Activated CD4-positive, alpha-beta memory T cell treated with anti-CD3 and anti-CD28 coated beads for 36 hours (primary cell): ENCODE results near the gene TARM1. TPM values are rescaled to one million over a fixed set of nuclear protein-coding genes. Genes with fewer than 3 reads are reported as not detected.
"Not testable (repeated sequence)": the region's sequence is repeated elsewhere in the genome, so short reads cannot be mapped to it uniquely, and the experiment has no call there.

Experiments
- CTCF ChIA-PET: fragments of 350-600 bp; sonication (Branson Sonifier 250); formaldehyde crosslinking; loops from one replicate; lab custom pipeline; 2021; ENCODE audit warnings: antibody characterized with exemption, inconsistent platforms; lab: Charles Lee
- POLR2A ChIA-PET: fragments of 350-600 bp; sonication (Branson Sonifier 250); formaldehyde crosslinking; loops from one replicate; lab custom pipeline; 2021; ENCODE audit warnings: antibody characterized with exemption; lab: Charles Lee
- DNase-seq: peaks from one replicate; pipeline ENCODE4 v3.0.0-alpha.2; 2020
- H3K27ac Mint-ChIP-seq: one replicate; pipeline ENCODE4 v1.8.0; 2021; ENCODE audit warnings: mixed read lengths
- H3K27me3 Mint-ChIP-seq: one replicate; pipeline ENCODE4 v1.8.0; 2021; ENCODE audit warnings: mixed read lengths
- H3K36me3 Mint-ChIP-seq: one replicate; pipeline ENCODE4 v1.8.0; 2021; ENCODE audit warnings: mixed read lengths
- H3K4me1 Mint-ChIP-seq: one replicate; pipeline ENCODE4 v1.8.0; 2021; ENCODE audit warnings: low read depth, mixed read lengths
- H3K4me3 Mint-ChIP-seq: one replicate; pipeline ENCODE4 v1.8.0; 2021; ENCODE audit warnings: mild to moderate bottlenecking, mixed read lengths
- H3K9me3 Mint-ChIP-seq: one replicate; pipeline ENCODE4 v1.8.0; 2021; ENCODE audit warnings: mixed read lengths
- intact Hi-C: fragments of 100-400 bp; cut with micrococcal nuclease; formaldehyde crosslinking; loops from one replicate; pipeline ENCODE4 v1.15.1; 2023
- total RNA-seq, 2 experiments: library from RNA; stranded (reverse); gene quantifications; one replicate each; pipeline ENCODE4 v1.2.3, GENCODE V29; 2021

The TARM1 gene
- total RNA-seq, 2 experiments from 2014 or later = not detected

- POLR2A ChIA-PET = no interaction called here
- Mint-ChIP-seq H3K4me1 (no peaks in the 10 kb centered on the region), H3K27ac (no peak overlapping the region), H3K4me3 (no peak overlapping the region), H3K27me3 (peaks cover 23% of the 10 kb centered on the region), H3K9me3 (no peaks in the 10 kb centered on the region), H3K36me3 (no peaks in the 10 kb centered on the region)
- DNase-seq = no peak
- intact Hi-C loops = no loop called here
- CTCF ChIA-PET = interaction anchor here (1.5 kb wide), 1 partner anchor 16 kb away, joined by 8 read pairs; no protein-coding TSS in a partner anchor
These were observed 35.4 kb downstream of the TARM1 start for GRCh38 chr19:54045771-54046170.

GRCh38 chr19:54042989-54043388, 38.2 kb downstream of the TARM1 start:
- no peaks in the 10 kb centered on the region for H3K36me3 Mint-ChIP-seq
- CTCF ChIA-PET = interaction anchor here (0.8 to 1.1 kb wide), 2 partner anchors 13 to 250 kb away, joined by 3 read pairs; no protein-coding TSS in a partner anchor

GRCh38 chr19:54041969-54042606, 39.1 kb downstream of the TARM1 start:
- CTCF ChIA-PET = interaction anchor here (1.3 kb wide), 1 partner anchor 249 kb away, joined by 6 read pairs; no protein-coding TSS in a partner anchor
- H3K4me3 Mint-ChIP-seq = no peak overlapping the region
- no peaks in the 10 kb centered on the region for H3K4me1 Mint-ChIP-seq
- POLR2A ChIA-PET = no interaction called here
- no peak for DNase-seq
- no peak overlapping the region for H3K27ac Mint-ChIP-seq
- no peaks in the 10 kb centered on the region for H3K36me3 Mint-ChIP-seq
- peaks cover 25% of the 10 kb centered on the region for H3K27me3 Mint-ChIP-seq
- no peaks in the 10 kb centered on the region for H3K9me3 Mint-ChIP-seq
- intact Hi-C loops = no loop called here

More at GRCh38 chr19:54042989-54043388, 38.2 kb downstream of the TARM1 start:
- DNase-seq = no peak
- peaks cover 25% of the 10 kb centered on the region for H3K27me3 Mint-ChIP-seq
- no peaks in the 10 kb centered on the region for H3K4me1 Mint-ChIP-seq
- POLR2A ChIA-PET = no interaction called here
- H3K4me3 Mint-ChIP-seq = no peak overlapping the region
- intact Hi-C loops = no loop called here
- no peaks in the 10 kb centered on the region for H3K9me3 Mint-ChIP-seq
- no peak overlapping the region for H3K27ac Mint-ChIP-seq

- Mint-ChIP-seq H3K4me3 (no peak overlapping the region), H3K4me1 (no peaks in the 10 kb centered on the region), H3K36me3 (no peaks in the 10 kb centered on the region), H3K27me3 (peaks cover 23% of the 10 kb centered on the region), H3K27ac (no peak overlapping the region), H3K9me3 (no peaks in the 10 kb centered on the region)
- ChIA-PET POLR2A (no interaction called here), CTCF (interaction anchor here (4.0 kb wide), 1 partner anchor 10 kb away, joined by 16 read pairs; no protein-coding TSS in a partner anchor)
- no peak for DNase-seq
- intact Hi-C loops = no loop called here
These were observed 41.2 kb downstream of the TARM1 start for GRCh38 chr19:54040003-54040402.

GRCh38 chr19:54036542-54036941, 44.6 kb downstream of the TARM1 start:
- POLR2A ChIA-PET, H3K27me3 Mint-ChIP-seq, H3K36me3 Mint-ChIP-seq, intact Hi-C loops, CTCF ChIA-PET, H3K4me3 Mint-ChIP-seq, H3K27ac Mint-ChIP-seq, DNase-seq, H3K9me3 Mint-ChIP-seq, H3K4me1 Mint-ChIP-seq: not testable (repeated sequence)

- peaks cover 10% of the 10 kb centered on the region for H3K27me3 Mint-ChIP-seq
- no peak for DNase-seq
- POLR2A ChIA-PET = no interaction called here
- no peaks in the 10 kb centered on the region for H3K9me3 Mint-ChIP-seq
- no peaks in the 10 kb centered on the region for H3K36me3 Mint-ChIP-seq
- CTCF ChIA-PET = interaction anchor here (0.6 to 1.1 kb wide), 3 partner anchors 11 to 1148 kb away, joined by 3 to 7 read pairs (median 3); no protein-coding TSS in a partner anchor
- H3K27ac Mint-ChIP-seq = no peak overlapping the region
- H3K4me1 Mint-ChIP-seq = no peaks in the 10 kb centered on the region
- intact Hi-C loops = no loop called here
- H3K4me3 Mint-ChIP-seq = no peak overlapping the region
These were observed 45.7 kb downstream of the TARM1 start for GRCh38 chr19:54035215-54036178.

- H3K27me3 Mint-ChIP-seq = peaks cover 22% of the 10 kb centered on the region
- ChIA-PET CTCF (interaction anchor here (0.9 to 1.0 kb wide), 4 partner anchors 8 to 240 kb away, joined by 3 to 9 read pairs (median 4); no protein-coding TSS in a partner anchor), POLR2A (no interaction called here)
- intact Hi-C loops = no loop called here
- H3K9me3 Mint-ChIP-seq = no peaks in the 10 kb centered on the region
- H3K4me3 Mint-ChIP-seq = no peak overlapping the region
- no peaks in the 10 kb centered on the region for H3K4me1 Mint-ChIP-seq
- H3K27ac Mint-ChIP-seq = no peak overlapping the region
- DNase-seq = no peak
- no peaks in the 10 kb centered on the region for H3K36me3 Mint-ChIP-seq
These were observed 50.1 kb downstream of the TARM1 start for GRCh38 chr19:54030895-54031586.

- intact Hi-C loops = no loop called here
- CTCF ChIA-PET = interaction anchor here (0.6 to 1.9 kb wide), 26 partner anchors 10 to 239 kb away, joined by 3 to 23 read pairs (median 4); partner anchors contain the start of genes MYADM and PRKCG
- H3K4me3 Mint-ChIP-seq = no peak overlapping the region
- H3K9me3 Mint-ChIP-seq = no peaks in the 10 kb centered on the region
- H3K36me3 Mint-ChIP-seq = no peaks in the 10 kb centered on the region
- peaks cover 24% of the 10 kb centered on the region for H3K27me3 Mint-ChIP-seq
- peak; percentile 67 for DNase-seq
- no peaks in the 10 kb centered on the region for H3K4me1 Mint-ChIP-seq
- POLR2A ChIA-PET = no interaction called here
- no peak overlapping the region for H3K27ac Mint-ChIP-seq
These were observed 51.2 kb downstream of the TARM1 start for GRCh38 chr19:54029930-54030490.

GRCh38 chr19:54029301-54029700, 51.9 kb downstream of the TARM1 start:
- no peak for DNase-seq
- H3K9me3 Mint-ChIP-seq = no peaks in the 10 kb centered on the region
- ChIA-PET CTCF (interaction anchor here (0.7 to 1.9 kb wide), 12 partner anchors 10 to 237 kb away, joined by 3 to 23 read pairs (median 6); partner anchors contain the start of gene MYADM), POLR2A (no interaction called here)
- peaks cover 28% of the 10 kb centered on the region for H3K27me3 Mint-ChIP-seq
- no peaks in the 10 kb centered on the region for H3K36me3 Mint-ChIP-seq
- no peak overlapping the region for H3K4me3 Mint-ChIP-seq
- H3K27ac Mint-ChIP-seq = no peak overlapping the region
- no peaks in the 10 kb centered on the region for H3K4me1 Mint-ChIP-seq
- intact Hi-C loops = no loop called here

GRCh38 chr19:54026656-54027055, 54.5 kb downstream of the TARM1 start:
- H3K4me1 Mint-ChIP-seq = peaks cover 4% of the 10 kb centered on the region
- CTCF ChIA-PET = no interaction called here
- H3K36me3 Mint-ChIP-seq = no peaks in the 10 kb centered on the region
- intact Hi-C loops = no loop called here
- H3K4me3 Mint-ChIP-seq = no peak overlapping the region
- no peak for DNase-seq
- POLR2A ChIA-PET = no interaction called here
- H3K27me3 Mint-ChIP-seq = peaks cover 47% of the 10 kb centered on the region
- no peak overlapping the region for H3K27ac Mint-ChIP-seq
- H3K9me3 Mint-ChIP-seq = no peaks in the 10 kb centered on the region

GRCh38 chr19:54024660-54025059, 56.5 kb downstream of the TARM1 start:
- Mint-ChIP-seq H3K27me3 (peaks cover 39% of the 10 kb centered on the region), H3K4me1 (peaks cover 4% of the 10 kb centered on the region), H3K36me3 (no peaks in the 10 kb centered on the region), H3K4me3 (no peak overlapping the region), H3K9me3 (no peaks in the 10 kb centered on the region), H3K27ac (no peak overlapping the region)
- no peak for DNase-seq
- POLR2A ChIA-PET = no interaction called here
- intact Hi-C loops = loop anchor here (1.0 to 5.0 kb wide), 3 partner anchors 117 to 232 kb away; partner anchors contain the start of gene CACNG7
- CTCF ChIA-PET = interaction anchor here (0.6 to 3.1 kb wide), 15 partner anchors 11 to 252 kb away, joined by 3 to 37 read pairs (median 4); no protein-coding TSS in a partner anchor
